Measurements from ENCODE around the gene TMEM203.
"Not testable (repeated sequence)": the region's sequence is repeated elsewhere in the genome, so short reads cannot be mapped to it uniquely, and the experiment has no call there.

TMEM203 gene

GRCh38 chr9:137242269-137243203 is 37.1 kb upstream of the TMEM203 start:
- DNase-seq (ENCODE audit: low read depth, low spot score) = peak; percentile 32

GRCh38 chr9:137241490-137242268 is 36.2 kb upstream of the TMEM203 start:
- DNase-seq (ENCODE audit: low read depth, low spot score) = peak; percentile 71

DNA sequence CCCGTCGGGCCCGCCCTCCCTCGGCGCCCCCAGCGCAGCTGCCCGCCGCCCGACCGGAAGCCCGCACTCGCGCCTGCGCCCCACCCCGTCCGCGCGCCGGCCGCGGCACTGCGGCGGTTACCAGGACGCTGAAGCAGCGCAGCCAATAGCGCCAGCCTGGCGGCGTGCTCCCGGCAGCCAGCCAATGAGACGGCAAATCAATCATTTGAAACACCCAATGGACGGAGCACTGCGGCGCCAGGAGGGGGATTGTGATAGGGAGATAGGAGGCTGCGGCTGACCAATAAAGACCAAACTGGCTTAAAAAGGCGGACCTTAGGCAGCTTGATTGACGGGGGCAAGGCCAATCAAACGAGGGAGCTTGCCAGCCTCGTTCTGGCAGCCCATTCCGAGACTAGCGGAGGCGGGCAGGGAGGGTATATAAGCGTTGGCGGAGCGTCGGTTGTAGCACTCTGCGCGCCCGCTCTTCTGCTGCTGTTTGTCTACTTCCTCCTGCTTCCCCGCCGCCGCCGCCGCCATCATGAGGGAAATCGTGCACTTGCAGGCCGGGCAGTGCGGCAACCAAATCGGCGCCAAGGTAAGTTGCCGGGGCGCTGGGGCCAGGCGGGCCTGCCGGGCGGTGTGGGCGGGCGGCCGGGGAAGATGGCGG is 35.5 kb upstream of the TMEM203 start, which contains the start of gene TUBB4B:
Gene TUBB4B, plus strand, starts transcription at position 447 of the 649 bp plus-strand sequence. Its CDS starts 74 bp downstream, at position 521.
- DNase-seq (ENCODE audit: low read depth, low spot score) = peak; percentile 100

DNA sequence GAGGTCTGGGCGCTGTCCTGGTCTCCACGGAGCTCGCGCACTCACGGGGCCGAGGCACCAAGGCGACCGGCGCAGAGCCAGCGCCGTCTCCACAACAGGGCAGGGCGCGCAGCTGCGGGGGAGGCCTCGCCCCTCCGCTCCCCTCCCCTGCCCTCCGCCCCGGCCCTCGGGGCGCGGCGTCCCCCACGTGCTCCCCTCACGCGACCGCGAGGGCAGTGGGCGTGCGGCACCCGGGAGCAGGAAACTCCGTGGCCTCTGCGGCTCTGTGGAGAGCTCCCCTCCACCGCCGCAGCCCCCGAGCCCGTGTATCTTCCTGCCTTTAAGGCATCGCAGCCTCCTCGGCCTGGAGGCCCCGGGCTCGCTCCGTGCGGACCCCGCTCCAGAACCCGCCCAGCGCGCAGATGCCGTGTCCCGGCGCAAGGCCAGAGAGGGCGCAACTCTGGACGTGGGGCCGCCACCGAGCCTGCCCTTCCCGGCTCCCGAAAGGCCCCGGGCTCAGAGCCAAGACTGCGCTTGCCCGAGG is 34.9 kb upstream of the TMEM203 start:
- DNase-seq (ENCODE audit: low read depth, low spot score) = peak; percentile 90

GRCh38 chr9:137239541-137240200 is 34.2 kb upstream of the TMEM203 start:
- not testable (repeated sequence) for DNase-seq (ENCODE audit: low read depth, low spot score)

DNA sequence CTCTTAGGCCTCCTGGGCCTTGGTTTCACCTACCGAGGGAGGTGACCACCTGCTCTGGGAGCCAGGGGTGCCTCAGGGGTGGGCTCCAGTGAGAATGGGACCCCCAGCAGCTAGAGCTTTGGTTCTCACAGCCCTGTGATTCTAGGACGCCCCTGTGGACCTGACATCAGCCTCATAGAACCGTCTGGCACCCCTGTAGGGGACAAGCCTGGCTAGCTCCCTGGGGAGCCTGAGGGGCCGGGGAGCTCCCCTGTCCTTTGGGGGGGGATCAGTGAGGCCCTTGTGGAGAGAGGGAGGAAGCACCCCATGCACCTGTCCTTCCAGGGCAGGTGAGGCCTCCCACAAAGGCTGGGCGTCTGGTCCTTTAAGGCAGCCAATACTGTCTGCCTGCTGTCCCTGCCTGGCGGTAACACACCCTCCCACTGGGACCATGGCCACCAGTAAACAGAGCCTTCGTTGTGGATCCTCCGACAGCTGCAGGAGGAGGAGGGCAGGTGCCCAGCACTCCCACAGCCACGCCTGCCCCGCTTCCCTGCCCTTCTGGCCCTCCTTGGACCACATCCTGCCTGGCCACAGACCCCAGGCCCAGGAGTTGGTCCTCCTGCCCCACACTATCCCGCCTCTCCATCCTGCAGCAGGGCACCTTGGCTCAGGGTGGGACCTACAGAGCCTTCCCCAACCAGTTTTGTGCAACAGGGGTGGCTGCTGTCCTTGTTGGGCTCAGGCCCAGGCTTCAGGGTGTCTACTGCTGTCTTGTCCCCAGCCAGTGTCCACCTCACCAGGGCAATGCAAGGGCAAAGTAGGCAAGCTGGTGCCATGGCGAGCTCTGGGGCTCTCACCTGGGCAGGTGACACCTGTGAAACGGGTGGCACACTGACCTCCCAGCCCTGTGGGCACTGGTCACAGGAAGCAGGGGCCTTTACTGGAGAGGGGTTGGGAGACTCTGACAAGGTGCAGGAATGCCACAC is 32.6 kb upstream of the TMEM203 start:
- DNase-seq (ENCODE audit: low read depth, low spot score) = no peak

DNA sequence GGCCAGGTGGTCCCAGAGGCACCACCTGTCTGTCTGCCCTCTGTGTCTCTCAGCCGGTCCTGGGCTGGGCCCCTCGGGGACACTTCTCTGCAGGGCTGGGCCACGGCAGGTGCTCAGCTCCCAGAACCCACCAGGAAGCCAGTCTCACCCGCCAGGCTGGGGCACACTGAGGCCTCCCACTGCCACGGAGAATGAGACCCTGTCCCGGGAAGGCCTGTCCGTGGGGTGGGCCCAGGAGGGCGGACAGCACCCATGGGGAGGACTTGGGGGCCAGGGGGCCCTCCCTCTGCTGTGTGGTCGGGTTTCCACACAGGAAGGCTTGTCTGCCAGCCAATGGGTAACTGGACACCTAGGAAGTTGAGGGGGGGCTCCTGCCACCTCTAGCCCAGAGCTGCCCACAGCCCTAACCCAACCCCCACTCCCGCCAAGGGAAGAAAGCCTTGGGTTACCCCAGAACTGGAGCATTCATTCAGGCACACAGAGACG is 31.5 kb upstream of the TMEM203 start:
- DNase-seq (ENCODE audit: low read depth, low spot score) = no peak

- DNase-seq (ENCODE audit: low read depth, low spot score) = peak; percentile 92
Observed at GRCh38 chr9:137236238-137236935, 30.9 kb upstream of the TMEM203 start.

- no peak for DNase-seq (ENCODE audit: low read depth, low spot score)
Observed at GRCh38 chr9:137235424-137236237, 30.2 kb upstream of the TMEM203 start.

DNA sequence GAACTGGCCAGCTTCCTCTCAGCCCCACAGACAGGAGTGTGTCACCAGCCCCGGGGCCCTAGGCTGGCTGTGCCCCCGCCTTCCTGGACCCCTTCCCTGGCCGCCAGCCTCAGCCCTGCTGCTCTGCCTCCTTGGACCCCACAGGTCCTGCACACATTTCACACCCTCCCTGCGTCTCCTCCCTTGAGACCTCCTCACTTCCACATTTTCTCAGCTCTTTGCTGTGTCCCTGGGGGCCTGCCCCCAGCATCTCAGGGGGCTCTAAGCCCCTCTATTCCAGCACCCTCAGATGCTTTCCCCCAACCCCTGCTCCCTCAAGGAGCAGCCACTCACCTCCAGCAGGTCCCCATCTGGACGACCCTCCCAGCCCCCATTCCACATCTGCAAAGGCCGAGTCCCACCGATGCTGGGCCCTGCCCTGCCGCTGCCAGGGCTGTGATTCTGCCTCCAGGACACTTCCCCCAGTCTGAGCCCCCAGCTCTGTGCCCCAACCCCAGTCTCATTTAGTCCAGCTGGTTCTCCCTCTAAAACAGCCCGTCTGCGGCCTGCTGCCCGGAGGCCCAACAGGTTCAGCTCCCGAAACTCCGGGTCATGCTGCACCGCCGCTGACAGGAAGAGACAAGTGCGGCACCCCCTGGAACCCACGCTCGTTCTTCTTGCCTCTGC is 29.4 kb upstream of the TMEM203 start:
- no peak for DNase-seq (ENCODE audit: low read depth, low spot score)

DNA sequence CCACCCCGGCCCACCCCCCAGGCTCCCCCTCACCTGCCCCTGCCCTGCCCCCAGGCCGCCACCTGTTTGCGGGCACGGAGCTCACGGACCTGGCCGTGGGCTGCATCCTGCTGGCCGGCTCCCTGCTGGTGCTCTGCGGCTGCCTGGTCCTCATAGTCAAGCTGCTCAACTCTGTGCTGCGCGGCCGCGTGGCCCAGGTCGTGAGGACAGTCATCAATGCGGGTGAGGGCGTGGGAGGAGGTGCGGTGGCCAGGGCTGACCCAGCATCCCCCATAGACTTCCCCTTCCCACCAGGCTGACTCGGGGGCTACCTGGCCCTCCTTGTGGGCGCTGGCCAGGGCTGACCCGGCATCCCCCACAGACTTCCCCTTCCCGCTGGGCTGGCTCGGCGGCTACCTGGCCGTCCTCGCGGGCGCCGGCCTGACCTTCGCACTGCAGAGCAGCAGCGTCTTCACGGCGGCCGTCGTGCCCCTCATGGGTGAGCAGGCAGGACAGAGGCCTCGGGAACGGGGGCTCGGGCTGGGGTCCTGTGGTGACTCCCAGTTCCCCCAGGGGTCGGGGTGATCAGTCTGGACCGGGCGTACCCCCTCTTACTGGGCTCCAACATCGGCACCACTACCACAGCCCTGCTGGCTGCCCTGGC is 28.7 kb upstream of the TMEM203 start:
- DNase-seq (ENCODE audit: low read depth, low spot score) = no peak

DNA sequence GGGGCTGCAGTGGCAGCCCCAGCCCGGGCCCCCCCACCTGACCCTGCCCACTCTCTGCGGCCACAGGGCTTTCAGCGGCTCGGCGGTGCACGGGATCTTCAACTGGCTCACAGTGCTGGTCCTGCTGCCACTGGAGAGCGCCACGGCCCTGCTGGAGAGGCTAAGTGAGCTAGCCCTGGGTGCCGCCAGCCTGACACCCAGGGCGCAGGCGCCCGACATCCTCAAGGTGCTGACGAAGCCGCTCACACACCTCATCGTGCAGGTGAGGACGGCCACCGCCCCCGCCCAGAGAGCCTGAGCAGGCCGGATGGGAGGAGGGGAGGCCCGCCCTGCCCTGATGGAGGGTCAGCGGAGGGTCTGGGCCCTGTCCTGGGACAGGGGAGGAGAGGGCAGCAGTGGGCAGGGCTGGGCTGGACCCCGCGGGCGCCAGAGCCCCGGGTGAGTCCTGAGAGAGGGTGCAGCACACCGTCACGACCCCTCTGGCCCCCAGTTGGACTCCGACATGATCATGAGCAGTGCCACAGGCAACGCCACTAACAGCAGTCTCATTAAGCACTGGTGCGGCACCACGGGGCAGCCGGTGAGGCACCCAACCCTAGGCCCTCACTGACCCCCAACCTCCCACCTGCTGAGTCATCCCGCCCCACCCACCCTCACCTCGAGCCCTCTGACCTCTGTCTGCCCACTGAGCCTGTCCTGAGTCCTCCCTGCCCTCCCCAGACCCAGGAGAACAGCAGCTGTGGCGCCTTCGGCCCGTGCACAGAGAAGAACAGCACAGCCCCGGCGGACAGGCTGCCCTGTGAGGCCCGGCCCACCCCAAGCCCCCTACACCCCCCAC is 27.9 kb upstream of the TMEM203 start:
- no peak for DNase-seq (ENCODE audit: low read depth, low spot score)

DNA sequence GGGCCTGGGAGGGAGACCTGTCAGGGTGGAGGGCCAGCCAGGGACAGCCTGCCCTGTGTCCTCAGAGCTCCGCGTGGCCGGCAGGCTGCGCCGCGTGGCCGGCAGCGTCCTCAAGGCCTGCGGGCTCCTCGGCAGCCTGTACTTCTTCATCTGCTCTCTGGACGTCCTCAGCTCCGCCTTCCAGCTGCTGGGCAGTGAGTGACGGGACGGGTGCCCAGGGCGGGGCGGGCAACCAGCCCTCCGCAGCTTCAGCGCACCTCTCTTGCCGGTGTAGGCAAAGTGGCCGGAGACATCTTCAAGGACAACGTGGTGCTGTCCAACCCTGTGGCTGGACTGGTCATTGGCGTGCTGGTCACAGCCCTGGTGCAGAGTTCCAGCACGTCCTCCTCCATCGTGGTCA is 27.1 kb upstream of the TMEM203 start:
- DNase-seq (ENCODE audit: low read depth, low spot score) = no peak

DNA sequence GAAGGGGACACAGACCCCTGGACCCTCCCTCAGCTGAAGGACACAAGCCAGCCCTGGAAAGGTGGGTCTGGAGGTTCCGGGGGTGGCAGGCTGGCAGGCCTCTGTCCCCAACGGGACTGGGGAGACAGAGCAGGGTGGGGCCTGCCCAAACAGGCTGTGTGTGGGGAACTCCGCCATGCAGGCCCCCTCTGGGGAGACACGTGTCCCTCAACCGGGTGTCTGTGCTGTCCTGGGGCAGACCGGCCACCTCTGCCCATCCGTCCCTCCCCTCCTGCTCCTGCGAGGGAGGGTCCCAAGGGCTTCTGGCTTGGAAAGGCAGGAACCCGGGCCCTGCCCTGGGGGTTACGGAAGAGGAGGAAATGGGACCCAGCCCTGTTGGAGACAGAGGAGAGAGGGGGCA is 26.7 kb upstream of the TMEM203 start:
- no peak for DNase-seq (ENCODE audit: low read depth, low spot score)

GRCh38 chr9:137231372-137232039 is 26.1 kb upstream of the TMEM203 start:
- DNase-seq (ENCODE audit: low read depth, low spot score) = no peak

Measured in astrocyte of the hippocampus (primary cell).